ENCODE measurements around the gene SPNS2. TPM values are rescaled to one million over a fixed set of nuclear protein-coding genes. Genes with fewer than 3 reads are reported as not detected.

The SPNS2 gene
- total RNA-seq, 1 experiment from 2014 or later: 33.8 TPM

DNA sequence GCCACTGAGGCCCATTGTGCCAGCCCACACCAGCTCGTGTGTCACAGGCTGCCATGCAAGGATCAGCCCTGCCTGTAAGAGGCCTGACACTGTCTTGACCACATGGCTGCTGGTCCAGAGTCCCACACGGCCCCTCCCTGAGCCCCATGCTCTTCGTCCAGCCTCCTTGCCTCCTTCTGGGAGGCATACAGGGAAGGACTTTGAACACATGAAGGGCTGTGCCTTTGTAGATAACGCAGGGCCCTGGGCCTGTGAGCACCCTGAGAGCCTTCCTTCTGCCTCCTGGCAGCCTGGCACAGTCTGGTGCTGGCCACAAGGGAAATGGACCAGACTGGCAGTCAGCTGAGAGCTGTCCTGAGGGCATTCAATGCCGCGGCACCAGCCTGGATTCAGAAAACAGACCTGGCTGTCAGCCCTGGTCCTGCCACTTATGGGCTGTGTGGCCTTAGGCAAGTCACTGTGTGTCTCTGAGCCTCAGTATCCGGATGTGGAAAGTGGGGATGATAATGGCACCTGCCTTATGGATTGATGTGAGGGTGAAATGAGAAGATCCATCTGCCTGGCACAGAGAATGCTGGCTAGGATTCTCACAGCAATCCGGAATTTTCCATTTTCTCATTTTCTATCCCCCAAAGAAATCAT lies 19.2 kb upstream of the SPNS2 start:
- no peaks in the 10 kb centered on the region for H3K27me3 ChIP-seq (ENCODE audit: insufficient read depth, low read depth)
- no TSS peak for BruUV-seq (replicated peaks)
- H3K9me2 ChIP-seq (ENCODE audit: insufficient read depth): no peaks in the 10 kb centered on the region
- 0 out of 2 replicates have a peak overlapping the region, but pooled peaks have one; percentile 1 for H3K27ac ChIP-seq
- H3K79me2 ChIP-seq (ENCODE audit: low read depth): peaks cover 20% of the 10 kb centered on the region
- no peaks in the 10 kb centered on the region for H3K36me3 ChIP-seq (ENCODE audit: low read depth)
- H2AFZ ChIP-seq: no peak overlapping the region
- CTCF ChIA-PET: no interaction called here
- POLR2A ChIA-PET (ENCODE audit: unreplicated experiment): no interaction called here
- DNase-seq: no peak
- H3K4me3 ChIP-seq: no peak overlapping the region
- no peaks in the 10 kb centered on the region for H3K9me3 ChIP-seq (ENCODE audit: insufficient read depth, low read depth)
- no peaks in the 10 kb centered on the region for H4K20me1 ChIP-seq (ENCODE audit: insufficient read depth)
- H3F3A ChIP-seq (ENCODE audit: insufficient read depth, low read depth): peaks cover 70% of the 10 kb centered on the region
- intact Hi-C loops (cut with micrococcal nuclease; ENCODE audit: unreplicated experiment): no loop called here
- H3K4me1 ChIP-seq (replicated peaks; ENCODE audit: insufficient read depth): peaks cover 94% of the 10 kb centered on the region
- peak overlapping the region; percentile 7; the same call in 1 of the 2 replicates for H3K4me2 ChIP-seq
- no peak for TF ChIP-seq EZH2 (IDR thresholded peaks at IDR 0.05; ENCODE audit: low read depth)
- TF ChIP-seq, protein P1, sequence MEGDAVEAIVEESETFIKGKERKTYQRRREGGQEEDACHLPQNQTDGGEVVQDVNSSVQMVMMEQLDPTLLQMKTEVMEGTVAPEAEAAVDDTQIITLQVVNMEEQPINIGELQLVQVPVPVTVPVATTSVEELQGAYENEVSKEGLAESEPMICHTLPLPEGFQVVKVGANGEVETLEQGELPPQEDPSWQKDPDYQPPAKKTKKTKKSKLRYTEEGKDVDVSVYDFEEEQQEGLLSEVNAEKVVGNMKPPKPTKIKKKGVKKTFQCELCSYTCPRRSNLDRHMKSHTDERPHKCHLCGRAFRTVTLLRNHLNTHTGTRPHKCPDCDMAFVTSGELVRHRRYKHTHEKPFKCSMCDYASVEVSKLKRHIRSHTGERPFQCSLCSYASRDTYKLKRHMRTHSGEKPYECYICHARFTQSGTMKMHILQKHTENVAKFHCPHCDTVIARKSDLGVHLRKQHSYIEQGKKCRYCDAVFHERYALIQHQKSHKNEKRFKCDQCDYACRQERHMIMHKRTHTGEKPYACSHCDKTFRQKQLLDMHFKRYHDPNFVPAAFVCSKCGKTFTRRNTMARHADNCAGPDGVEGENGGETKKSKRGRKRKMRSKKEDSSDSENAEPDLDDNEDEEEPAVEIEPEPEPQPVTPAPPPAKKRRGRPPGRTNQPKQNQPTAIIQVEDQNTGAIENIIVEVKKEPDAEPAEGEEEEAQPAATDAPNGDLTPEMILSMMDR (conservative IDR thresholded peaks at IDR 0.05): no peak

DNA sequence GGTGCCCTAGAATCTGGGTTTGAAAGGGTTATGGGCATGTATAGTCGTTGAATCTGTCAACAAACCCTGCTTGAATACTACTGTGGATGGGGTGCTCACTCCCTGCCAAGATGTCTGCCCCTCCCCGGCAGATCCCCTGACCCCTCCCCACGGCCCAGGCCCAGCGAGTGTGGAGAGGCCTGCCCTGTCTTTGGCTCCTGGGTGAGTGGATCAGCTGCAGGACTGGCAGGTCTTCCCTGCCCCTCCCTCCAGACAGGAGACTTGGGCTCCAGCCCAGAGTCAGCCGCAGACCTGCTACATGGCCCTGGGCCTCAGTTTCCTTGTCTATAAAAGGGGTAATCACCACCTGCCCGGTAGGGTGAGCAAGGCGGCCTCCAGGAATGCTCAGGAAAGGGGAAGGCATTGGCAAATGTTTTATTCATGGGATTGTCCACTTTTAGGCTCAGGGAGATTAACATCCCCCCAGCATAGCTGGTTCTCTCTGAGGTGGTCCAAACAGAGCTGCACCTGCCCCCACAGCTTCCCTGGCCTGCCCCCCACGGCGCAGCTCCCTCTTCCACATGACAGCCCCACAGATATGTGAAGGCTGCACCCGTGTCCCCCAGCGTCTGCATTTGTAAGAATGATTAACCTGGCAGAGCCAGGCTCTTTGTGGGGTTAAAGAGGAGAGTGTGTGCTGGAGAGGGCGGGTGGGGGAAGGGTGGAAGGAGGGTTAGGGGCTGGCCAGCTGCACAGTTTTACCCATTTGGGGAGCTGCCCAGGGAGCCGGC lies 18.5 kb upstream of the SPNS2 start:
- peaks cover 20% of the 10 kb centered on the region for H3K79me2 ChIP-seq (ENCODE audit: low read depth)
- no peak for DNase-seq
- H3K4me2 ChIP-seq: peak overlapping the region; percentile 7; the same call in 1 of the 2 replicates
- no peak overlapping the region for H2AFZ ChIP-seq
- H3K27ac ChIP-seq: 0 out of 2 replicates have a peak overlapping the region, but pooled peaks have one; percentile 1
- no peaks in the 10 kb centered on the region for H3K9me2 ChIP-seq (ENCODE audit: insufficient read depth)
- H4K20me1 ChIP-seq (ENCODE audit: insufficient read depth): no peaks in the 10 kb centered on the region
- POLR2A ChIA-PET (ENCODE audit: unreplicated experiment): interaction anchor here (0.6 kb wide), 1 partner anchor 20 kb away, joined by 3 read pairs; no protein-coding TSS in a partner anchor
- H3K9me3 ChIP-seq (ENCODE audit: insufficient read depth, low read depth): no peaks in the 10 kb centered on the region
- no peaks in the 10 kb centered on the region for H3K27me3 ChIP-seq (ENCODE audit: insufficient read depth, low read depth)
- CTCF ChIA-PET: no interaction called here
- peaks cover 74% of the 10 kb centered on the region for H3F3A ChIP-seq (ENCODE audit: insufficient read depth, low read depth)
- H3K36me3 ChIP-seq (ENCODE audit: low read depth): no peaks in the 10 kb centered on the region
- no peak for TF ChIP-seq EZH2 (IDR thresholded peaks at IDR 0.05; ENCODE audit: low read depth)
- TF ChIP-seq, protein P1 (conservative IDR thresholded peaks at IDR 0.05): no peak
- peaks cover 94% of the 10 kb centered on the region for H3K4me1 ChIP-seq (replicated peaks; ENCODE audit: insufficient read depth)
- no peak overlapping the region for H3K4me3 ChIP-seq
- intact Hi-C loops (cut with micrococcal nuclease; ENCODE audit: unreplicated experiment): no loop called here
- no TSS peak for BruUV-seq (replicated peaks)

DNA sequence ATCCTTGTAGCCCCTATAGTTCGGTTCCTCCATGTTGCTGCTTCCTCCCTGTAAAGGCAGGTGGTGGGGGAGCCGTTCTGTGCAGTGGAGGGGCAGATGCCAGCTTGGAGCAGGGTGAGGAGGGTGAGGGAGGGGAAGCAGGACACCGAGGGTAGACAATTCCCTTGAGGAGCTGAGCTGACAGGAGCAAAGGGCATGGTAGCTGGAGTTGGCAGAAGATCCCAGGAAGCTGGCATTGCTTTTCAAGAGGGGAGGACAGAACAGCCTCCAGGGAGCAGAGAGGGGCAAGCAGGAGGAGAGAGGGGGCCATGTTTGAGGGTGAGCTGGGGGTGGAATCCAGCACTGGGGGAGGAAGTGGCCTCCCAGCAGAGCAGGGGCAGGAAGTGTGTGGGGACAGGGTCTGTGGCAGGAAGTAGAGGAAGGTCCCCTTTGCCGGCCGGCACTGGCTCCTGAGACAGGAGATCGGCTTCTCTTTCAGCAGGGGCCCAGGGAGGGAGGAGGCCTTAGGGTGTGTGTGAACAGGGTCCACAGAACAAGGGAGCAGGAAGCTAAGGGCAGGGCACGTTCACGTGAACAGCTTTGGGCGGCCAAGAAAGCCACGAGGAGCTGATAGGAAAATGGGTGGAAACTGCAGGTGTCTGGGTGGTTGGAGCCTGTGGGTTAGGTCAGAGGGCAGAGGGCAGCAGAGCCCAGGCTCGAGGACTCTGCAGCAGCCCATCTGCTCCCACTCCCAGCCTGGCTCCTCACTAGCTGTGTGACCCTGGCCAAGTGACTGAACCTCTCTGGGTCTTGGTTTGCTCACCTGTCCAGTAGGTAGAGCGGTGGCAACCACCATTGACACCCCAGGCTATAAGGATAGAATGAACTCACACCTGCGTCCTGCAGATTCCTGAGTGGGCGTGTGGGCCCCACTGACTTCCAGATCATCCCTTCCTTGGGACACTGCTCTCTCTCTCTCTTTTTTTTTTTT lies 17.5 kb upstream of the SPNS2 start:
- BruUV-seq (replicated peaks): no TSS peak
- intact Hi-C loops (cut with micrococcal nuclease; ENCODE audit: unreplicated experiment): no loop called here
- ChIA-PET CTCF (interaction anchor here (0.6 kb wide), 1 partner anchor 24 kb away, joined by 3 read pairs; no protein-coding TSS in a partner anchor), POLR2A (ENCODE audit: unreplicated experiment) (interaction anchor here (0.5 kb wide), 1 partner anchor 74 kb away, joined by 3 read pairs; the partner anchor contains the start of gene MYBBP1A)
- Histone ChIP-seq H3K4me1 (replicated peaks; ENCODE audit: insufficient read depth) (peaks cover 87% of the 10 kb centered on the region), H3K79me2 (ENCODE audit: low read depth) (peaks cover 20% of the 10 kb centered on the region), H3K27me3 (ENCODE audit: insufficient read depth, low read depth) (no peaks in the 10 kb centered on the region), H3K9me2 (ENCODE audit: insufficient read depth) (no peaks in the 10 kb centered on the region), H3K27ac (peak overlapping the region; percentile 96), H4K20me1 (ENCODE audit: insufficient read depth) (no peaks in the 10 kb centered on the region), H3K4me3 (no peak overlapping the region), H3K4me2 (peak overlapping the region; percentile 87), H3K9me3 (ENCODE audit: insufficient read depth, low read depth) (no peaks in the 10 kb centered on the region), H3F3A (ENCODE audit: insufficient read depth, low read depth) (peaks cover 64% of the 10 kb centered on the region), H3K36me3 (ENCODE audit: low read depth) (no peaks in the 10 kb centered on the region), H2AFZ (no peak overlapping the region)
- TF ChIP-seq, protein P1 (conservative IDR thresholded peaks at IDR 0.05): no peak
- TF ChIP-seq EZH2 (IDR thresholded peaks at IDR 0.05; ENCODE audit: low read depth): no peak
- DNase-seq: no peak

All from PC-9 (cell line).